Measurements from ENCODE around the gene ESRRB. TPM values are rescaled to one million over a fixed set of nuclear protein-coding genes. Genes with fewer than 3 reads are reported as not detected.

ESRRB gene
- total RNA-seq, 1 donor from 2014 or later, result 0.17 TPM

GRCh38 chr14:76376878-76377734 is 1.2 kb downstream of the ESRRB start:
- no peak for TF ChIP-seq CTCF (conservative IDR thresholded peaks at IDR 0.05; ENCODE audit: low read depth, low read length)
- DNase-seq (ENCODE audit: low read depth), result no peak
- H3K4me3 ChIP-seq (ENCODE audit: low read depth, low read length), result no peak overlapping the region

- DNase-seq (ENCODE audit: low read depth), result no peak
- TF ChIP-seq CTCF (conservative IDR thresholded peaks at IDR 0.05; ENCODE audit: low read depth, low read length), result no peak
- no peak overlapping the region for H3K4me3 ChIP-seq (ENCODE audit: low read depth, low read length)
These were observed 1.8 kb downstream of the ESRRB start for GRCh38 chr14:76377735-76378074.

- no peak for TF ChIP-seq CTCF (conservative IDR thresholded peaks at IDR 0.05; ENCODE audit: low read depth, low read length)
- DNase-seq (ENCODE audit: low read depth), result no peak
- no peak overlapping the region for H3K4me3 ChIP-seq (ENCODE audit: low read depth, low read length)
These were observed 5.1 kb downstream of the ESRRB start for GRCh38 chr14:76380991-76381390.

- no peak overlapping the region for H3K4me3 ChIP-seq (ENCODE audit: low read depth, low read length)
- no peak for DNase-seq (ENCODE audit: low read depth)
- TF ChIP-seq CTCF (conservative IDR thresholded peaks at IDR 0.05; ENCODE audit: low read depth, low read length), result no peak
These were observed 6.0 kb downstream of the ESRRB start for GRCh38 chr14:76381817-76382494.

GRCh38 chr14:76382495-76382832 is 6.5 kb downstream of the ESRRB start:
- no peak for TF ChIP-seq CTCF (conservative IDR thresholded peaks at IDR 0.05; ENCODE audit: low read depth, low read length)
- H3K4me3 ChIP-seq (ENCODE audit: low read depth, low read length), result no peak overlapping the region
- DNase-seq (ENCODE audit: low read depth), result no peak

GRCh38 chr14:76385435-76385834 is 9.5 kb downstream of the ESRRB start:
- no peak for TF ChIP-seq CTCF (conservative IDR thresholded peaks at IDR 0.05; ENCODE audit: low read depth, low read length)
- H3K4me3 ChIP-seq (ENCODE audit: low read depth, low read length), result no peak overlapping the region
- no peak for DNase-seq (ENCODE audit: low read depth)
